GM18873 (cell line): ENCODE data around the gene SRSF2.
"Not testable (repeated sequence)": the region's sequence is repeated elsewhere in the genome, so short reads cannot be mapped to it uniquely, and the experiment has no call there.

Experiments
- ATAC-seq: cut with Tn5 transposase; IDR thresholded peaks from one replicate; pipeline ENCODE4 v1.9.1; 2021; ENCODE audit warnings: mild to moderate bottlenecking, moderate library complexity, moderate number of reproducible peaks; ENCODE audit not compliant: unreplicated experiment, low FRiP score

SRSF2 gene

GRCh38 chr17:76739568-76740115 is 2.5 kb upstream of the SRSF2 start:
- not testable (repeated sequence) for ATAC-seq

- no peak for ATAC-seq
These were observed 1.3 kb upstream of the SRSF2 start for GRCh38 chr17:76738468-76738850.

GRCh38 chr17:76737676-76738467 is 741 bp upstream of the SRSF2 start, which contains the start of gene MFSD11:
Gene MFSD11 (plus strand): TSS chr17:76738119. CDS start chr17:76738353, 234 bp downstream.
- peak; percentile 34 for ATAC-seq

GRCh38 chr17:76736349-76737081 is 616 bp downstream of the SRSF2 start:
- ATAC-seq, result peak; percentile 3

- no peak for ATAC-seq
These were observed 1.4 kb downstream of the SRSF2 start for GRCh38 chr17:76735586-76736348.

- ATAC-seq, result no peak
These were observed 2.1 kb downstream of the SRSF2 start for GRCh38 chr17:76735006-76735405.

GRCh38 chr17:76734080-76734840 is 2.9 kb downstream of the SRSF2 start:
- no peak for ATAC-seq

- ATAC-seq, result no peak
These were observed 3.5 kb downstream of the SRSF2 start for GRCh38 chr17:76733618-76733957.

GRCh38 chr17:76732734-76733617 is 4.2 kb downstream of the SRSF2 start:
- ATAC-seq, result no peak

- not testable (repeated sequence) for ATAC-seq
These were observed 5.1 kb downstream of the SRSF2 start for GRCh38 chr17:76731800-76732733.

GRCh38 chr17:76727745-76728456 is 9.2 kb downstream of the SRSF2 start:
- no peak for ATAC-seq

GRCh38 chr17:76726776-76727718 is 10.1 kb downstream of the SRSF2 start, which contains the start of gene METTL23:
Gene METTL23 (plus strand): TSS chr17:76726839. CDS start chr17:76729711, 2,872 bp downstream.
- ATAC-seq, result peak; percentile 51

GRCh38 chr17:76726231-76726775 is 10.8 kb downstream of the SRSF2 start, which contains the start of gene JMJD6:
Gene JMJD6 (minus strand): TSS chr17:76726606. CDS start chr17:76726475, 131 bp downstream.
- ATAC-seq, result peak; percentile 70

GRCh38 chr17:76725580-76726230 is 11.4 kb downstream of the SRSF2 start:
- ATAC-seq, result peak; percentile 6

- no peak for ATAC-seq
These were observed 13.3 kb downstream of the SRSF2 start for GRCh38 chr17:76723812-76724211.
